Epidermal melanocyte (primary cell): ENCODE measurements around the gene TCHHL1.
"Not testable (repeated sequence)": the region's sequence is repeated elsewhere in the genome, so short reads cannot be mapped to it uniquely, and the experiment has no call there.

Experiments
- DNase-seq: peaks from one replicate; pipeline ENCODE4 v3.0.0; 2011; ENCODE audit warnings: low spot score; ENCODE audit not compliant: insufficient read length

TCHHL1 gene

GRCh38 chr1:152086760-152087159 is 2.1 kb downstream of the TCHHL1 start:
- DNase-seq, result no peak

- DNase-seq, result no peak
Measured at GRCh38 chr1:152084853-152085252, 4.0 kb downstream of the TCHHL1 start.

- DNase-seq, result not testable (repeated sequence)
Measured at GRCh38 chr1:152081026-152081425, 7.8 kb downstream of the TCHHL1 start.

- not testable (repeated sequence) for DNase-seq
Measured at GRCh38 chr1:152080494-152080893, 8.4 kb downstream of the TCHHL1 start.

- DNase-seq, result no peak
Measured at GRCh38 chr1:152078831-152079441, 9.9 kb downstream of the TCHHL1 start.

- DNase-seq, result no peak
Measured at GRCh38 chr1:152072311-152072710, 16.6 kb downstream of the TCHHL1 start.

GRCh38 chr1:152071123-152071522 is 17.7 kb downstream of the TCHHL1 start:
- DNase-seq, result no peak

GRCh38 chr1:152067929-152068328 is 20.9 kb downstream of the TCHHL1 start:
- DNase-seq, result no peak

GRCh38 chr1:152067150-152067549 is 21.7 kb downstream of the TCHHL1 start:
- no peak for DNase-seq

GRCh38 chr1:152061952-152062351 is 26.9 kb downstream of the TCHHL1 start:
- no peak for DNase-seq

- no peak for DNase-seq
Measured at GRCh38 chr1:152053375-152053774, 35.5 kb downstream of the TCHHL1 start.

- peak; percentile 63 for DNase-seq
Measured at GRCh38 chr1:152052606-152053005, 36.3 kb downstream of the TCHHL1 start.

GRCh38 chr1:152050886-152051675 is 37.8 kb downstream of the TCHHL1 start:
- no peak for DNase-seq

- DNase-seq, result no peak
Measured at GRCh38 chr1:152049291-152050083, 39.4 kb downstream of the TCHHL1 start.

- DNase-seq, result no peak
Measured at GRCh38 chr1:152048416-152049009, 40.4 kb downstream of the TCHHL1 start.

GRCh38 chr1:152047730-152048415 is 41.0 kb downstream of the TCHHL1 start:
- DNase-seq, result peak; percentile 76

- no peak for DNase-seq
Measured at GRCh38 chr1:152047413-152047729, 41.5 kb downstream of the TCHHL1 start.

GRCh38 chr1:152044386-152044785 is 44.5 kb downstream of the TCHHL1 start:
- no peak for DNase-seq

GRCh38 chr1:152043870-152044269 is 45.0 kb downstream of the TCHHL1 start:
- no peak for DNase-seq

- DNase-seq, result no peak
Measured at GRCh38 chr1:152042030-152042429, 46.8 kb downstream of the TCHHL1 start.

GRCh38 chr1:152039886-152040285 is 49.0 kb downstream of the TCHHL1 start:
- no peak for DNase-seq
